ENCODE measurements around the gene CCDC88C.
A peak's percentile ranks its signal among the peaks of the same experiment; 100 is the strongest.

The CCDC88C gene

GRCh38 chr14:91424813-91425530 is 7.4 kb upstream of the CCDC88C start:
- no peak for TF ChIP-seq CTCF (conservative IDR thresholded peaks at IDR 0.05; ENCODE audit: control insufficient read depth, insufficient read depth, low read depth, low read length)

GRCh38 chr14:91420686-91421085 is 3.1 kb upstream of the CCDC88C start:
- no peak overlapping the region for H3K4me3 ChIP-seq (ENCODE audit: control insufficient read depth, low read depth, low read length)
- DNase-seq (ENCODE audit: low read depth) = no peak
- TF ChIP-seq CTCF (conservative IDR thresholded peaks at IDR 0.05; ENCODE audit: control insufficient read depth, insufficient read depth, low read depth, low read length) = no peak

More at GRCh38 chr14:91424813-91425530, 7.4 kb upstream of the CCDC88C start:
- no peak for DNase-seq (ENCODE audit: low read depth)
- no peak overlapping the region for H3K4me3 ChIP-seq (ENCODE audit: control insufficient read depth, low read depth, low read length)

- H3K4me3 ChIP-seq (ENCODE audit: control insufficient read depth, low read depth, low read length) = no peak overlapping the region
- TF ChIP-seq CTCF (conservative IDR thresholded peaks at IDR 0.05; ENCODE audit: control insufficient read depth, insufficient read depth, low read depth, low read length) = no peak
- no peak for DNase-seq (ENCODE audit: low read depth)
Measured at GRCh38 chr14:91419451-91419850, 1.8 kb upstream of the CCDC88C start.

- TF ChIP-seq CTCF (conservative IDR thresholded peaks at IDR 0.05; ENCODE audit: control insufficient read depth, insufficient read depth, low read depth, low read length) = no peak
- no peak for DNase-seq (ENCODE audit: low read depth)
Measured at GRCh38 chr14:91419044-91419397, 1.4 kb upstream of the CCDC88C start.

GRCh38 chr14:91418387-91419043 is 895 bp upstream of the CCDC88C start:
- peak; percentile 85 for TF ChIP-seq CTCF (conservative IDR thresholded peaks at IDR 0.05; ENCODE audit: control insufficient read depth, insufficient read depth, low read depth, low read length)
- peak; percentile 44 for DNase-seq (ENCODE audit: low read depth)
- peak overlapping the region; percentile 9 for H3K4me3 ChIP-seq (ENCODE audit: control insufficient read depth, low read depth, low read length)

More at GRCh38 chr14:91419044-91419397, 1.4 kb upstream of the CCDC88C start:
- no peak overlapping the region for H3K4me3 ChIP-seq (ENCODE audit: control insufficient read depth, low read depth, low read length)

GRCh38 chr14:91417983-91418386 is 365 bp upstream of the CCDC88C start:
- no peak for TF ChIP-seq CTCF (conservative IDR thresholded peaks at IDR 0.05; ENCODE audit: control insufficient read depth, insufficient read depth, low read depth, low read length)
- no peak for DNase-seq (ENCODE audit: low read depth)
- H3K4me3 ChIP-seq (ENCODE audit: control insufficient read depth, low read depth, low read length) = no peak overlapping the region
